Nephron progenitor cell (in vitro differentiated cells): ENCODE data around the gene VPS4B.
A peak's percentile ranks its signal among the peaks of the same experiment; 100 is the strongest.

Source experiments
- DNase-seq: peaks from one replicate; pipeline ENCODE4 v3.0.0; 2021
- H3K27ac Mint-ChIP-seq: 2 replicates; pipeline ENCODE4 v1.8.0; 2021; ENCODE audit warnings: mild to moderate bottlenecking, moderate library complexity, mixed read lengths
- H3K27me3 Mint-ChIP-seq: 2 replicates; pipeline ENCODE4 v1.8.0; 2021; ENCODE audit warnings: mild to moderate bottlenecking, low read depth, mixed read lengths; ENCODE audit not compliant: poor library complexity
- H3K36me3 Mint-ChIP-seq: 2 replicates; pipeline ENCODE4 v1.8.0; 2021; ENCODE audit warnings: low read depth, mixed read lengths
- H3K4me1 Mint-ChIP-seq: 2 replicates; pipeline ENCODE4 v1.8.0; 2021; ENCODE audit warnings: mixed read lengths
- H3K4me3 Mint-ChIP-seq: 2 replicates; pipeline ENCODE4 v1.8.0; 2021; ENCODE audit warnings: mild to moderate bottlenecking, moderate library complexity, mixed read lengths
- H3K9me3 Mint-ChIP-seq: 2 replicates; pipeline ENCODE4 v1.8.0; 2021; ENCODE audit warnings: mild to moderate bottlenecking, moderate library complexity, mixed read lengths
- TF ChIP-seq, protein P1 (sequence below): fragments of 200-600 bp; sonication (generic); IDR thresholded peaks from 2 replicates; pipeline ENCODE4 v1.5.0; 2021; ENCODE audit warnings: antibody characterized with exemption

The VPS4B gene

DNA sequence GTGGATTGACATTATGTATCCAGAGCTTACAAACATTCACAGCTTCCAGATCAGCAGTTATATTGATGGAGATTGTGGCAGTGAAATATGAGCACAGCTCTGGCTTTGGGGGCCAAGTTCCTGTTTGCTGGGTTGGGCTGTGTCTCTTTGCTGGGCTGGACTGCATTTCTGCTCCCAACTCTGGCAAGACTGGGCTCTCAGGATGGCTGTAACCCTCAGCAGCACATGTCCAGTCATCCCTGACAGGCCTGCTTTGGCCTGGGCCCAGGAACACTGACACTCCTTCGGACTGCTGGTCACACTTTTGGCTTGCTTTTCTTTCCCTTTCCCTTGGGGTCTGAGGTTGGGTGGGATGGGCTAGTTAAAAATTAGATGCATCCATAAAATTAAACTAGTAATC, 17.9 kb upstream of the VPS4B start:
- Mint-ChIP-seq H3K36me3 (no peaks in the 10 kb centered on the region), H3K27ac (no peak overlapping the region), H3K4me3 (no peak overlapping the region), H3K4me1 (peaks cover 27% of the 10 kb centered on the region), H3K9me3 (no peaks in the 10 kb centered on the region), H3K27me3 (peaks cover 10% of the 10 kb centered on the region)
- TF ChIP-seq, protein P1, sequence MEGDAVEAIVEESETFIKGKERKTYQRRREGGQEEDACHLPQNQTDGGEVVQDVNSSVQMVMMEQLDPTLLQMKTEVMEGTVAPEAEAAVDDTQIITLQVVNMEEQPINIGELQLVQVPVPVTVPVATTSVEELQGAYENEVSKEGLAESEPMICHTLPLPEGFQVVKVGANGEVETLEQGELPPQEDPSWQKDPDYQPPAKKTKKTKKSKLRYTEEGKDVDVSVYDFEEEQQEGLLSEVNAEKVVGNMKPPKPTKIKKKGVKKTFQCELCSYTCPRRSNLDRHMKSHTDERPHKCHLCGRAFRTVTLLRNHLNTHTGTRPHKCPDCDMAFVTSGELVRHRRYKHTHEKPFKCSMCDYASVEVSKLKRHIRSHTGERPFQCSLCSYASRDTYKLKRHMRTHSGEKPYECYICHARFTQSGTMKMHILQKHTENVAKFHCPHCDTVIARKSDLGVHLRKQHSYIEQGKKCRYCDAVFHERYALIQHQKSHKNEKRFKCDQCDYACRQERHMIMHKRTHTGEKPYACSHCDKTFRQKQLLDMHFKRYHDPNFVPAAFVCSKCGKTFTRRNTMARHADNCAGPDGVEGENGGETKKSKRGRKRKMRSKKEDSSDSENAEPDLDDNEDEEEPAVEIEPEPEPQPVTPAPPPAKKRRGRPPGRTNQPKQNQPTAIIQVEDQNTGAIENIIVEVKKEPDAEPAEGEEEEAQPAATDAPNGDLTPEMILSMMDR: no peak
- DNase-seq: peak; percentile 40

DNA sequence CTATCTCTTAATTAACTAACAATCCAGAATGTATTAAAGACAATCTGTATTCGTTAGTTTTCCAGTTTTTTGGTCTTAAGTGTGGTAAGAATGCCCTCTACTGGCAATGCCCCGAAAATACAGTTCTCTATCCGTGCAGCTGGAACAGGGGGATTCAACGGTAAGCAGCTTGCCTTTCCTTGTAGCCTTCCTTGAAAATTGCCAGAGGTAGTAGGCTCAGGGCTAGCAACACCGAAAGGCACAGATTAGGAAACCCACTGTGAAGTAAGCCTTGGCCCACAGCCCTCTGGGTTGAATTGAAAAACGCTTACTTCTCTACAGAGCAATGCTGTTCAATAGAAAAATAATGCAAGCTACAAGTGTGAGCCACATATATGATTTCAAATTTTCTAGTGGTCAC, 17.1 kb upstream of the VPS4B start:
- TF ChIP-seq, protein P1: peak; percentile 87
- no peaks in the 10 kb centered on the region for H3K36me3 Mint-ChIP-seq
- no peak overlapping the region for H3K4me3 Mint-ChIP-seq
- H3K9me3 Mint-ChIP-seq: no peaks in the 10 kb centered on the region
- peaks cover 27% of the 10 kb centered on the region for H3K4me1 Mint-ChIP-seq
- H3K27ac Mint-ChIP-seq: no peak overlapping the region
- H3K27me3 Mint-ChIP-seq: peaks cover 16% of the 10 kb centered on the region
- peak; percentile 50 for DNase-seq

DNA sequence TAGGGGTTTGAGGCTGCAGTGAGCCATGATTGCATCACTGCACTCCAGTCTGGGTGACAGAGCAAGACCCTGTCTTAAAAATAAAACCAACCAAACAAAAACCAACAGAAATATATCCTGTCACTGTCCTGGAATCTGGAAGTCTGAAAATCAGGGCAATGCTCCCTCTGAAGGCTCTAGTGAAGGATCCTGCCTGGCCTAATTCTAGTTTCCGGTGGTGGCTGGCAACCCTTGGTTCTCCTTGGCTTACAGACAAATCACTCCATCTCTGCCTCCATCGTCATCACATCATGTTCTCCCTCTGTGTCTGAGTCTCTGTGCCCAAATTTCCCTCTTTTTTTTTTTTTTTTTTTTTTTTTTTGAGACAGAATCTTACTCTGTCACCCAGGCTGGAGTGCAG, 15.9 kb upstream of the VPS4B start:
- H3K36me3 Mint-ChIP-seq: no peaks in the 10 kb centered on the region
- no peaks in the 10 kb centered on the region for H3K9me3 Mint-ChIP-seq
- no peak overlapping the region for H3K4me3 Mint-ChIP-seq
- TF ChIP-seq, protein P1: no peak
- H3K27ac Mint-ChIP-seq: no peak overlapping the region
- peaks cover 27% of the 10 kb centered on the region for H3K4me1 Mint-ChIP-seq
- no peak for DNase-seq
- H3K27me3 Mint-ChIP-seq: peaks cover 27% of the 10 kb centered on the region

DNA sequence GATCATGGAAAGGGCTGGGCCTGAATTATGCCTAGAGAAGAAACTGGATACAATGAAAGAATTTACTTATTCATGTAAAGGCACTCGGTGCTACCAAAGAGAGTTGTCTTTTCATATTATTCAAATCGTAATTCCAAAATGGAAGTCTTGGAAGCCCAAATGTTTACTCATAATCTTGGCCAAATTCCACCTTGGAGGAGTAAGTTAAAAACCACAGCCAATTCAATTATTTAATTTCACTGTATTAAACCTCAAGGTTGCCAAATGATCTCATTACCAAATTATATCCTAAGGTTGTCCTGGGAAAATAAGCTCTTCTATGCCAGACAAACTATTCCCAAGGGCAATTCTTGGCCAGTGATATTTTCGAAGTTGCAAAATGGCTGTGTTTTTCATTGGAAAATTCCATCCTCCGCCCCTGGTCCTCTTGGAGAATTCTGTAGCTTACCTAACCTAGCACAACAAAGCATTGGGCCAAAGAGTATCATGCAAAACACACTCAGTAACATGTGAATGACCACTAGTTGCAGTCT, 11.1 kb upstream of the VPS4B start:
- Mint-ChIP-seq H3K36me3 (no peaks in the 10 kb centered on the region), H3K4me3 (no peak overlapping the region), H3K9me3 (no peaks in the 10 kb centered on the region), H3K27me3 (peaks cover 49% of the 10 kb centered on the region), H3K27ac (no peak overlapping the region), H3K4me1 (no peaks in the 10 kb centered on the region)
- TF ChIP-seq, protein P1: no peak
- no peak for DNase-seq

DNA sequence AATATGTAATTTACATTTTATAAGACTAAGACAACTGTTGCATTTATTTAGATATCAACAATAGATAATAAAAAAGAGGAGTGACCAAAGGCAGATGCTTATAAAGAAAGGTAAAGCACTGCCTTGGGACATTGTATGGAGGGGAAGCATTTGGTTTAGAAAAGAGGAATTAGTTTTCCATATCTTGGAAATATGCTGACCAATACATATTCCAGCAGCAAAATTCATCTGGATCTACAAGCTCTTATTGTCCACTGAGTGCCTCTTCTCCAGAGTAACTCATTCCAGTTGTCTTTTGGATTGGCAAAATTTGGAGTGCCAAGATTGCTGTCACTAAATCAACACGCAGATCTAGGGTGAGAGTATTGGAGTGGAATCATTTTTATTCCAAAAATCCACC, 8.9 kb upstream of the VPS4B start:
- H3K27ac Mint-ChIP-seq: no peak overlapping the region
- no peak overlapping the region for H3K4me3 Mint-ChIP-seq
- no peaks in the 10 kb centered on the region for H3K4me1 Mint-ChIP-seq
- no peaks in the 10 kb centered on the region for H3K9me3 Mint-ChIP-seq
- TF ChIP-seq, protein P1: no peak
- no peaks in the 10 kb centered on the region for H3K36me3 Mint-ChIP-seq
- no peak for DNase-seq
- H3K27me3 Mint-ChIP-seq: peaks cover 45% of the 10 kb centered on the region

DNA sequence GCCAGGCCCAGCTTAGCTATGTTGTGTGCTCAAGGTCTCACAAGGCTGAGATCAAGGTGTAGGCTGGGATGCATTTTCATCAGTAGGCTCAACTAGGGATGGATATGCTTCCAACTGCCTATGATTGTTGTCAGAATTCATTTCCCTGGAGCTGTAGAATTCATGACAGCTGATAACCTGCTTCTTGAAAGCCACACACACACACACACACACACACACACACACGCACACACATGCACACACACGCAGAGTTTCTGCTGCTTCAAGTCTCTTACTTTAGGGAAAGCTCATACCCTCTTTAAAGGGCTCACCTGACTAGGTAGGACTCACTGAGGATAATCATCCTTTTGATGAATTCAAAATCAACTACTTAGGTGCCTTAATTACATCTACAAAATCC, 8.2 kb upstream of the VPS4B start:
- Mint-ChIP-seq H3K27me3 (peaks cover 44% of the 10 kb centered on the region), H3K9me3 (no peaks in the 10 kb centered on the region), H3K36me3 (no peaks in the 10 kb centered on the region), H3K27ac (no peak overlapping the region), H3K4me1 (no peaks in the 10 kb centered on the region), H3K4me3 (no peak overlapping the region)
- TF ChIP-seq, protein P1: no peak
- DNase-seq: no peak
